Sigmoid colon (tissue), 7 donors: ENCODE results near the gene SREBF2. TPM values are rescaled to one million over a fixed set of nuclear protein-coding genes. Genes with fewer than 3 reads are reported as not detected.

ENCODE experiments used
- DNase-seq: peaks from one replicate; pipeline ENCODE4 v3.0.0-alpha.2; 2019
- H3K27ac ChIP-seq, 4 donors: fragments of 200-600 bp; sonication (generic); one replicate each; pipeline ENCODE4 v1.5.1; 2016 to 2019; ENCODE audit warnings: mild to moderate bottlenecking in 1 of 4
- H3K27me3 ChIP-seq, 3 donors: fragments of 200-600 bp; sonication (generic); one replicate each; pipeline ENCODE4 v1.5.1; 2019; ENCODE audit warnings: mild to moderate bottlenecking in 1 of 3
- H3K36me3 ChIP-seq, 4 donors: fragments of 200-600 bp; sonication (generic); one replicate each; pipeline ENCODE4 v1.5.1; 2016 to 2019
- H3K4me1 ChIP-seq, 4 donors: fragments of 200-600 bp; sonication (generic); one replicate each; pipeline ENCODE4 v1.5.1; 2017 to 2019
- H3K4me3 ChIP-seq, 4 donors: fragments of 200-600 bp; sonication (generic); one replicate each; pipeline ENCODE4 v1.5.1; 2017 to 2019; ENCODE audit warnings: mild to moderate bottlenecking in 2 of 4, moderate library complexity in 1 of 4
- H3K9me3 ChIP-seq, 4 donors: fragments of 200-600 bp in 3 of 4; sonication (generic) in 3 of 4; one replicate each; pipeline versions ENCODE4 v1.5.1 to v1.6.1; 2013 to 2019
- EP300 ChIP-seq, 4 donors: sonication (generic); formaldehyde crosslinking; IDR thresholded peaks; one replicate each; pipeline ENCODE4 v1.6.1; 2017; ENCODE audit warnings: antibody characterized with exemption in 4 of 4
- POLR2A ChIP-seq, 2 donors: fragments of 450-650 bp; IDR thresholded peaks; one replicate each; pipeline ENCODE4 v1.6.1; 2016; ENCODE audit warnings: antibody characterized with exemption in 2 of 2, mild to moderate bottlenecking in 2 of 2, moderate library complexity in 2 of 2
- POLR2AphosphoS5 ChIP-seq, 4 donors: sonication (generic); formaldehyde crosslinking; IDR thresholded peaks; one replicate each; pipeline ENCODE4 v1.6.1; 2017; ENCODE audit warnings: antibody characterized with exemption in 4 of 4
- WGBS, 2 donors: extraction: QIAGEN DNeasy Blood & Tissue Kit; methylation state at CpG; one replicate each; pipeline ENCODE4 v1.1.7; 2013; 5-methylcytosine and 5-hydroxymethylcytosine counted together
- intact Hi-C: fragments of 100-400 bp; cut with DNase I; formaldehyde crosslinking; loops from one replicate; pipeline ENCODE4 v1.15.1; 2023
- polyA plus RNA-seq, 3 donors: library from polyadenylated mRNA; stranded (reverse); fragments of 200-250 nt; gene quantifications; one replicate each; pipeline ENCODE4 v1.2.3, GENCODE V29; 2013
- total RNA-seq, 4 donors: library from RNA; depleted of rRNA; stranded (reverse); fragments of >200 nt; gene quantifications; one replicate each; pipeline ENCODE4 v1.1.0, GENCODE V29; 2016
- TF ChIP-seq, protein P1 (sequence below), 4 experiments: fragments of 450-650 bp in 3 of 4; fragments of 200-600 bp in 1 of 4; IDR thresholded peaks; one replicate each; pipeline ENCODE4 v1.5.1; 2016 to 2019; ENCODE audit warnings: antibody characterized with exemption in 4 of 4, mild to moderate bottlenecking in 3 of 4, moderate library complexity in 2 of 4
- donor health status: healthy with polysubstance abuse.
- donor health status: Bipolar disorder and iron deficiency.
- donor health status: healthy.

SREBF2 gene
- total and polyA plus RNA-seq, 7 donors: 13.8 to 132 (median 25.3) TPM

DNA sequence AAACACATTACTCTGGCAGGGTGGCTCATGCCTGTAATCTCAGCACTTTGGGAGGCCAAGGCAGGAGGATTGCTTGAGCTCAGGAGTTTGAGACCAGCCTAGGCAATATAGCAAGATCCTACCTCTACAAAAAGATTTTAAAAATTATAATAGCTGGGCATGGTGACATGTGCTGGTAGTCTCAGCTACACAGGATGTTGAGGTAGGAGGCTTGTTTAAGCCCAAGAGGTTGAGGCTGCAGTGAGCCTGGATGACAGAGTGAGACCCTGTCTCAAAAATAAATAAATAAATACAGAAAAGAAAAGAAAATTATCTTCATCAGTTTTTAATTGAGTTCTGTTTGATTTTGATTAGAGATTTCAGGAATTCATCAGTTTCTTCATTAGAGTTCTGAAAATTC is 27.3 kb upstream of the SREBF2 start:
- TF ChIP-seq EP300 (IDR thresholded peaks at IDR 0.05): no peak
- DNase-seq: no peak
- H3K4me3 ChIP-seq: no peak overlapping the region
- H3K27ac ChIP-seq: no peak overlapping the region
- H3K36me3 ChIP-seq: peaks cover 0 to 15% (median 0%) of the 10 kb centered on the region in 4 donors
- no peaks in the 10 kb centered on the region for H3K27me3 ChIP-seq
- no peaks in the 10 kb centered on the region for H3K9me3 ChIP-seq
- intact Hi-C loops: no loop called here
- H3K4me1 ChIP-seq: peaks cover 0 to 15% (median 11%) of the 10 kb centered on the region in 4 donors

DNA sequence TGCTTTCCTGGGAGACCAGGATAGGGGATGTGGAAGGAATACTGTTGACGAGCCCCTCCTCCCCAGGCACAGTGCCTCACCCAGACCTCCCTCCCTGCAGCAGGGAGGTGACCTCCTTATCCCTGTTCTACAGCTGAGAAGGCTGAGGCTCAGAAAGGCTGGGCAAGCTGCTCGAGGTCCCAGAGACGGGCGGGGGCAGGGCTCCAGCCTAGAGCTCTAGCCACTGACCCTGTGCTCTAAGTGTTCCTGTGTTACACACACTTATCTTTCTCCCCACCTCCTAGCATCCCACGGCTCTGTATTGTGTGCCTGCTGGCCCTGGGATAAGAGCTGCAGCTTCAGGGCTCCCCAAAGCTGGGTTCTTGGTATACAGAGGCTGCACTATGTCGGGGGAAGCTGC is 24.5 kb upstream of the SREBF2 start:
- Histone ChIP-seq H3K27me3 (no peaks in the 10 kb centered on the region), H3K9me3 (no peaks in the 10 kb centered on the region), H3K27ac (no peak overlapping the region), H3K4me1 (no peaks in the 10 kb centered on the region), H3K36me3 (peaks cover 0 to 35% (median 0%) of the 10 kb centered on the region in 4 donors), H3K4me3 (no peak overlapping the region)
- 92 to 94% methylated on average over 6 of the region's 6 CpGs for WGBS, 2 donors
- intact Hi-C loops: no loop called here
- no peak for DNase-seq
- no peak for TF ChIP-seq POLR2AphosphoS5 (IDR thresholded peaks at IDR 0.05)
- TF ChIP-seq, protein P1, sequence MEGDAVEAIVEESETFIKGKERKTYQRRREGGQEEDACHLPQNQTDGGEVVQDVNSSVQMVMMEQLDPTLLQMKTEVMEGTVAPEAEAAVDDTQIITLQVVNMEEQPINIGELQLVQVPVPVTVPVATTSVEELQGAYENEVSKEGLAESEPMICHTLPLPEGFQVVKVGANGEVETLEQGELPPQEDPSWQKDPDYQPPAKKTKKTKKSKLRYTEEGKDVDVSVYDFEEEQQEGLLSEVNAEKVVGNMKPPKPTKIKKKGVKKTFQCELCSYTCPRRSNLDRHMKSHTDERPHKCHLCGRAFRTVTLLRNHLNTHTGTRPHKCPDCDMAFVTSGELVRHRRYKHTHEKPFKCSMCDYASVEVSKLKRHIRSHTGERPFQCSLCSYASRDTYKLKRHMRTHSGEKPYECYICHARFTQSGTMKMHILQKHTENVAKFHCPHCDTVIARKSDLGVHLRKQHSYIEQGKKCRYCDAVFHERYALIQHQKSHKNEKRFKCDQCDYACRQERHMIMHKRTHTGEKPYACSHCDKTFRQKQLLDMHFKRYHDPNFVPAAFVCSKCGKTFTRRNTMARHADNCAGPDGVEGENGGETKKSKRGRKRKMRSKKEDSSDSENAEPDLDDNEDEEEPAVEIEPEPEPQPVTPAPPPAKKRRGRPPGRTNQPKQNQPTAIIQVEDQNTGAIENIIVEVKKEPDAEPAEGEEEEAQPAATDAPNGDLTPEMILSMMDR (IDR thresholded peaks at IDR 0.05): no peak
- TF ChIP-seq POLR2A (IDR thresholded peaks at IDR 0.05): no peak
- TF ChIP-seq EP300 (IDR thresholded peaks at IDR 0.05): no peak

DNA sequence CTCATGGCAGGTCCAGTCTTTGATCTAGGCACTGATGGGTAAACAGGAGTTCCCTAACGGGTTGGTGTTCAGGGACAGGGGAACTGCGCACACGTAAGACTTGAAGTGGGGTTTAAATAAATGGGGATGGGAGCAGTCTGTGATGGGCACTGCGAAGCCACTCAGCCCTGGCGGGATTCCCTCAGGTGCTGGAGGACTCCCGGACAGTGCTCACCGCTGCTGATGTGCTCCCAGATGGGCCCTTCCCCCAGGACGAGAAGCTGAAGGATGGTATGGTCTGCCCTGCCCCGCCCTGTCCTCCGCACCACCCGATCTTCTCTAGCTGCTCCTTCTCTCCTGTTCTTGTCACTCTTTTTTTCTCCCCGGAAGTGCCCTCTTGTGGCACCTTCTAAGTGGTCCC is 22.9 kb upstream of the SREBF2 start:
- intact Hi-C loops: no loop called here
- TF ChIP-seq POLR2A (IDR thresholded peaks at IDR 0.05) (no peak), POLR2AphosphoS5 (IDR thresholded peaks at IDR 0.05) (no peak), EP300 (IDR thresholded peaks at IDR 0.05) (no peak)
- TF ChIP-seq, protein P1 (IDR thresholded peaks at IDR 0.05): no peak
- peaks cover 0 to 46% (median 0%) of the 10 kb centered on the region in 4 donors for H3K36me3 ChIP-seq

DNA sequence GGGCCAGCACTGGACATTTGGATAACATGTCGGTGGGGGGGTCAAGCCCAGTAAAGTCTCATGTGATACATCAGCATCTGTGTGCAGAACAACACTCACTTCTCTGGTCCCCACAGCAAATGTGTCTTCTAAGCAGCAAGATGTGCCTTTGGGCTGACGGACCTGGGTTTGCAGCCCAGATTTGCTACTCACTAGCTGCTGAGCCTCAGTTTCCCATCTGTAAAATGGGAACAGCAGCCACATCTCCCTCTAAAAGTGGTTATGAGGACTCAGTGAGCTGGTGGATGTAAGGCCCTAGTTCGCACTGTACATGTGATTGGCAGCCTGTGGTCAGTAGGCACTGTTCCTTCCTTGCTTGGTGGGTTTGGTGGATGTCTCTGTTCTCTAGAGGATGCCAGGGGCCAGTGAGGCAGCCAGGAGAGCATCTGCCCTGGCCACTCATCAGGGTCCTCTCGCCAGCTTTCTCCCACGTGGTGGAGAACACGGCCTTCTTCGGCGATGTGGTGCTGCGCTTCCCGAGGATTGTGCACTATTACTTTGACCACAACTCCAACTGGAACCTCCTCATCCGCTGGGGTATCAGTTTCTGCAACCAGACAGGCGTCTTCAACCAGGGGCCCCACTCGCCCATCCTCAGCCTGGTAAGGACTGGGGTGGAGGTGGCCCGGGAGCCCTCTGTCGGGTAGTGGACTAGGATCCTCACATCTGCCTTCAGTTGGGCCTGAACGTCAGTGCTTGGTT is 19.9 kb upstream of the SREBF2 start:
- intact Hi-C loops: no loop called here
- H3K36me3 ChIP-seq: peaks cover 0 to 46% (median 0%) of the 10 kb centered on the region in 4 donors

More for the DNA sequence above, 22.9 kb upstream of the SREBF2 start:
- WGBS, 2 donors: 93 to 95% methylated on average over 12 of the region's 12 CpGs
- no peak for DNase-seq
- Histone ChIP-seq H3K27ac (no peak overlapping the region), H3K4me1 (no peaks in the 10 kb centered on the region), H3K27me3 (no peaks in the 10 kb centered on the region), H3K4me3 (no peak overlapping the region), H3K9me3 (no peaks in the 10 kb centered on the region)

DNA sequence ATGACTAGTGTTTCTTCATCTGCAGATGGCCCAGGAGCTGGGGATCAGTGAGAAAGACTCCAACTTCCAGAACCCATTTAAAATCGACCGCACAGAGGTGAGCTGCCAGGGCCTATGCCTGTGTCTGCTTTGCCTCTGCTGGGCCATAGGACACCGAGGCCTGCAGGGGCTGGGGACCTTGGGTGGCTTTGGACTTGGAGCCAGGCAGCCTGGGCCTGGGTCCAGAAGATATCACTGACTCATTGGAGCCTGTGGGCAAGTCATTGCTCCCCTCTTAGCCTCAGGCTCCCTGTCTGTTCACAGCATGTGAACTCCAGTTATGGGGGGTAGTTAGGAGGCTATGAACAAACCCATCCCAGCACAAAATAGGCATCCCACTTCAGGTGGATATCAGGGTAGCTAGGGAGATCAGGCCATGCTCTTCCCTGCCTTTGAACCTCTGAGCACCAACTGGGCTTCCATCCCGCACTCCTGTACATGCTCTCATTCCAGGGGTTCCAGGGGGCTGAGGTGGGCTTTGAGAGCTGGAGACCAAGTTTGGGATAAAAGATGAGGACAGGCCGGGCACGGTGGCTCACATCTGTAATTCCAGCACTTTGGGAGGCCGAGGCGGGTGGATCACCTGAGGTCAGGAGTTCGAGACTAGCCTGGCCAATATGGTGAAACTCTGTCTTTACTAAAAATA is 19.0 kb upstream of the SREBF2 start:
- H3K4me3 ChIP-seq: no peak overlapping the region
- no peaks in the 10 kb centered on the region for H3K9me3 ChIP-seq
- H3K36me3 ChIP-seq: peaks cover 0 to 44% (median 0%) of the 10 kb centered on the region in 4 donors
- 97% methylated on average over 9 of the region's 9 CpGs for WGBS, 2 donors
- H3K4me1 ChIP-seq: no peaks in the 10 kb centered on the region
- intact Hi-C loops: no loop called here
- TF ChIP-seq EP300 (IDR thresholded peaks at IDR 0.05) (no peak), POLR2AphosphoS5 (IDR thresholded peaks at IDR 0.05) (no peak), POLR2A (IDR thresholded peaks at IDR 0.05) (no peak)
- TF ChIP-seq, protein P1 (IDR thresholded peaks at IDR 0.05): no peak
- no peaks in the 10 kb centered on the region for H3K27me3 ChIP-seq
- no peak overlapping the region for H3K27ac ChIP-seq
- DNase-seq: no peak

More for the DNA sequence above, 19.9 kb upstream of the SREBF2 start:
- Histone ChIP-seq H3K9me3 (no peaks in the 10 kb centered on the region), H3K27ac (no peak overlapping the region), H3K4me3 (no peak overlapping the region), H3K27me3 (no peaks in the 10 kb centered on the region), H3K4me1 (no peaks in the 10 kb centered on the region)
- TF ChIP-seq, protein P1 (IDR thresholded peaks at IDR 0.05): no peak
- no peak for DNase-seq
- WGBS, 2 donors: 97 to 98% methylated on average over 16 of the region's 16 CpGs
